Measurements from ENCODE around the gene ANKFY1.

The ANKFY1 gene

GRCh38 chr17:4250887-4251286 is 12.9 kb downstream of the ANKFY1 start:
- Histone ChIP-seq H3K36me3 (ENCODE audit: insufficient read depth, low read depth, low read length) (no peaks in the 10 kb centered on the region), H3K27me3 (ENCODE audit: insufficient read depth, low read length) (no peaks in the 10 kb centered on the region), H3K4me3 (ENCODE audit: low read length) (no peak overlapping the region), H3K9ac (ENCODE audit: low read depth, low read length) (no peak overlapping the region), H3K27ac (ENCODE audit: low read length) (no peak overlapping the region), H3K9me3 (ENCODE audit: insufficient read depth, low read depth, low read length) (no peaks in the 10 kb centered on the region), H3K4me1 (ENCODE audit: insufficient read depth, low read length) (peaks cover 12% of the 10 kb centered on the region)

- H3K4me3 ChIP-seq (ENCODE audit: low read length), result no peak overlapping the region
- H3K9me3 ChIP-seq (ENCODE audit: insufficient read depth, low read depth, low read length), result no peaks in the 10 kb centered on the region
- peaks cover 12% of the 10 kb centered on the region for H3K4me1 ChIP-seq (ENCODE audit: insufficient read depth, low read length)
- H3K36me3 ChIP-seq (ENCODE audit: insufficient read depth, low read depth, low read length), result no peaks in the 10 kb centered on the region
- no peaks in the 10 kb centered on the region for H3K27me3 ChIP-seq (ENCODE audit: insufficient read depth, low read length)
- H3K27ac ChIP-seq (ENCODE audit: low read length), result no peak overlapping the region
- H3K9ac ChIP-seq (ENCODE audit: low read depth, low read length), result no peak overlapping the region
Observed at GRCh38 chr17:4249452-4250029, 14.2 kb downstream of the ANKFY1 start.

DNA sequence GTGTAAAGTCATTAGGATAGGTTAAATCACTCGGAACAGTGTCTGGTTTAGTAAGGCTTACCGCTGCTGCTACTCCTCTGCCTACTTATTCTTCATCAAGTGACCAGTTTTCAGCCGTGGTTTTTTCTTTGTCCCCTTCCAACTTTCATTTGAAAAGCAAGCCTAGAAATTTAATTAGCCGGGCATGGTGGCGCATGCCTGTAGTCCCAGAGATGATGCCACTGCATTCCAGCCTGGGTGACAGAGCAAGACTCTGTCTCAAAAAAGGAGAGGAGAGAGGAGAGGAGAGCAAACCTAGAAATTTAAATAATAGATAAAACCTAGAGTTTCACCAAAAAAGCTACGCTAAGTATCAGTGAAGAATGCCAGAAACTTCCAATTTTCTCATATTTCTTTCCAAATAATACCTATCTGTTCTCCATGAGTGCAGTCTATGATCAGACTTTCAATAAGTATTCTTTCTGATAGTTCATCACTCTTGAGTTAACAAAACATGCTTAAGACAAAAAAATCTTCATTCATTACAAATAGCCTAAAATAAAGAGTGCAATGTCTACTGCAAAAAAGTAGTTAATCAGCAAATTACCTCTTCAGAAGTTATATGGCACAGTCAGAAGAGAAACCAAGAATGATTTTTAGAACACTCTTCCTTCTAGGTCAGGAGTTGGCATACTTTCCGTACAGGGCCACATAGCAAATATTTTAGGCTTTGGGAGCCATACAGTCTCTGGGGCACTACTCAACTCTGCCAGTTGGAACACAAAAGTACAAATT is 15.1 kb downstream of the ANKFY1 start:
- H3K9ac ChIP-seq (ENCODE audit: low read depth, low read length), result no peak overlapping the region
- peaks cover 12% of the 10 kb centered on the region for H3K4me1 ChIP-seq (ENCODE audit: insufficient read depth, low read length)
- no peak overlapping the region for H3K27ac ChIP-seq (ENCODE audit: low read length)

GRCh38 chr17:4247971-4248388 is 15.8 kb downstream of the ANKFY1 start:
- Histone ChIP-seq H3K4me3 (ENCODE audit: low read length) (no peak overlapping the region), H3K4me1 (ENCODE audit: insufficient read depth, low read length) (peaks cover 12% of the 10 kb centered on the region), H3K27ac (ENCODE audit: low read length) (no peak overlapping the region), H3K9ac (ENCODE audit: low read depth, low read length) (no peak overlapping the region), H3K36me3 (ENCODE audit: insufficient read depth, low read depth, low read length) (no peaks in the 10 kb centered on the region), H3K27me3 (ENCODE audit: insufficient read depth, low read length) (no peaks in the 10 kb centered on the region), H3K9me3 (ENCODE audit: insufficient read depth, low read depth, low read length) (no peaks in the 10 kb centered on the region)

More for the DNA sequence above, 15.1 kb downstream of the ANKFY1 start:
- H3K27me3 ChIP-seq (ENCODE audit: insufficient read depth, low read length), result no peaks in the 10 kb centered on the region
- H3K4me3 ChIP-seq (ENCODE audit: low read length), result no peak overlapping the region
- no peaks in the 10 kb centered on the region for H3K36me3 ChIP-seq (ENCODE audit: insufficient read depth, low read depth, low read length)
- H3K9me3 ChIP-seq (ENCODE audit: insufficient read depth, low read depth, low read length), result no peaks in the 10 kb centered on the region

GRCh38 chr17:4247361-4247970 is 16.3 kb downstream of the ANKFY1 start:
- no peak overlapping the region for H3K4me3 ChIP-seq (ENCODE audit: low read length)
- H3K4me1 ChIP-seq (ENCODE audit: insufficient read depth, low read length), result peaks cover 12% of the 10 kb centered on the region
- no peaks in the 10 kb centered on the region for H3K27me3 ChIP-seq (ENCODE audit: insufficient read depth, low read length)
- no peak overlapping the region for H3K9ac ChIP-seq (ENCODE audit: low read depth, low read length)
- H3K27ac ChIP-seq (ENCODE audit: low read length), result no peak overlapping the region
- no peaks in the 10 kb centered on the region for H3K36me3 ChIP-seq (ENCODE audit: insufficient read depth, low read depth, low read length)
- no peaks in the 10 kb centered on the region for H3K9me3 ChIP-seq (ENCODE audit: insufficient read depth, low read depth, low read length)

DNA sequence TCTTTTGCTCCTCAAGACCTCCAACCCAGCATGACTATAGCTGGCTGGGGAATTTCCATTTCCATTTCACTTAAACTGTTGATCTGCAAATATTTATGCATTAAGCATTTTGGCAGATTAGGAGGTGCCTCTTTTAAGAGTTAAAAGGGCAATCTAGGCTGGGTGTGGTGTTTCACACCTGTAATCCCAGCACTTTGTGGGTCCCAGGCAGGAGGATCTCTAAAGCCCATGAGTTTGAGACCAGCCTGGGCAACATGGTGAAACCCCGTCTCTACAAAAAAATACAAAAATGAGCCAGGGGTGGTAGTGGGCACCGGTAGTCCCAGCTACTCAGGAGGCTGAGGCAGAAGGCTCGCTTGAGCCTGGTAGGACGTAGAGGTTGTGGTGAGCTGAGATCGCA is 17.1 kb downstream of the ANKFY1 start:
- H3K9me3 ChIP-seq (ENCODE audit: insufficient read depth, low read depth, low read length), result no peaks in the 10 kb centered on the region
- H3K27me3 ChIP-seq (ENCODE audit: insufficient read depth, low read length), result no peaks in the 10 kb centered on the region
- no peak overlapping the region for H3K4me3 ChIP-seq (ENCODE audit: low read length)
- H3K4me1 ChIP-seq (ENCODE audit: insufficient read depth, low read length), result peaks cover 12% of the 10 kb centered on the region
- peaks cover 7% of the 10 kb centered on the region; the same call in 1 of the 2 replicates for H3K36me3 ChIP-seq (ENCODE audit: insufficient read depth, low read depth, low read length)
- no peak overlapping the region for H3K27ac ChIP-seq (ENCODE audit: low read length)
- H3K9ac ChIP-seq (ENCODE audit: low read depth, low read length), result no peak overlapping the region

GRCh38 chr17:4241535-4241934 is 22.2 kb downstream of the ANKFY1 start:
- Histone ChIP-seq H3K36me3 (ENCODE audit: insufficient read depth, low read depth, low read length) (peaks cover 36% of the 10 kb centered on the region), H3K4me1 (ENCODE audit: insufficient read depth, low read length) (no peaks in the 10 kb centered on the region), H3K9me3 (ENCODE audit: insufficient read depth, low read depth, low read length) (no peaks in the 10 kb centered on the region), H3K27ac (ENCODE audit: low read length) (no peak overlapping the region), H3K9ac (ENCODE audit: low read depth, low read length) (no peak overlapping the region), H3K4me3 (ENCODE audit: low read length) (no peak overlapping the region), H3K27me3 (ENCODE audit: insufficient read depth, low read length) (no peaks in the 10 kb centered on the region)

- Histone ChIP-seq H3K4me3 (ENCODE audit: low read length) (no peak overlapping the region), H3K27me3 (ENCODE audit: insufficient read depth, low read length) (no peaks in the 10 kb centered on the region), H3K9ac (ENCODE audit: low read depth, low read length) (no peak overlapping the region), H3K36me3 (ENCODE audit: insufficient read depth, low read depth, low read length) (peaks cover 77% of the 10 kb centered on the region), H3K27ac (ENCODE audit: low read length) (no peak overlapping the region), H3K4me1 (ENCODE audit: insufficient read depth, low read length) (no peaks in the 10 kb centered on the region), H3K9me3 (ENCODE audit: insufficient read depth, low read depth, low read length) (no peaks in the 10 kb centered on the region)
Observed at GRCh38 chr17:4236456-4236855, 27.3 kb downstream of the ANKFY1 start.

GRCh38 chr17:4235372-4236279 is 28.2 kb downstream of the ANKFY1 start:
- Histone ChIP-seq H3K27me3 (ENCODE audit: insufficient read depth, low read length) (no peaks in the 10 kb centered on the region), H3K4me3 (ENCODE audit: low read length) (no peak overlapping the region), H3K9me3 (ENCODE audit: insufficient read depth, low read depth, low read length) (no peaks in the 10 kb centered on the region), H3K9ac (ENCODE audit: low read depth, low read length) (no peak overlapping the region), H3K4me1 (ENCODE audit: insufficient read depth, low read length) (no peaks in the 10 kb centered on the region), H3K27ac (ENCODE audit: low read length) (no peak overlapping the region), H3K36me3 (ENCODE audit: insufficient read depth, low read depth, low read length) (peaks cover 78% of the 10 kb centered on the region)

DNA sequence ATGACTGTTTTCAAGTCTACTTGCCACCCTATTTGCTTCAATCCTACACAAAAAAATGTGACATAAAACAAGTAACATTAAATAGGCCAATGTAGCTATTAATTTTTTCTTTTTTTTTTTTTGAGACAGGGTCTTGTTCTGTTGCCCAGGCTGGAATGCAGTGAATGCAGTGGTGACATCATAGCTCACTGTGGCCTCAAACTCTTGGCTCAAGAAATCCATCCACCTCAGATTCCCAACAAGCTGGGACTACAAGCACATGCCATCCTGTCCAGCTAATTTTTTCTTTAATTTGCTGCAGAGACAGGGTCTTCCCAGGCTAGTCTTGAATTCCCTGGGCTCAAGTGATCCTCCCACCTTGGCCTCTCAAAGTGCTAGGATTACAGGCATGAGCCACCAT is 29.4 kb downstream of the ANKFY1 start:
- Histone ChIP-seq H3K27me3 (ENCODE audit: insufficient read depth, low read length) (no peaks in the 10 kb centered on the region), H3K36me3 (ENCODE audit: insufficient read depth, low read depth, low read length) (peaks cover 79% of the 10 kb centered on the region), H3K9me3 (ENCODE audit: insufficient read depth, low read depth, low read length) (no peaks in the 10 kb centered on the region), H3K9ac (ENCODE audit: low read depth, low read length) (no peak overlapping the region), H3K4me3 (ENCODE audit: low read length) (no peak overlapping the region), H3K27ac (ENCODE audit: low read length) (no peak overlapping the region), H3K4me1 (ENCODE audit: insufficient read depth, low read length) (peaks cover 4% of the 10 kb centered on the region; the same call in 1 of the 2 replicates)

- peaks cover 4% of the 10 kb centered on the region; the same call in 1 of the 2 replicates for H3K4me1 ChIP-seq (ENCODE audit: insufficient read depth, low read length)
- no peaks in the 10 kb centered on the region for H3K9me3 ChIP-seq (ENCODE audit: insufficient read depth, low read depth, low read length)
- no peak overlapping the region for H3K27ac ChIP-seq (ENCODE audit: low read length)
- no peak overlapping the region for H3K9ac ChIP-seq (ENCODE audit: low read depth, low read length)
- no peak overlapping the region for H3K4me3 ChIP-seq (ENCODE audit: low read length)
- peaks cover 75% of the 10 kb centered on the region for H3K36me3 ChIP-seq (ENCODE audit: insufficient read depth, low read depth, low read length)
- H3K27me3 ChIP-seq (ENCODE audit: insufficient read depth, low read length), result no peaks in the 10 kb centered on the region
Observed at GRCh38 chr17:4233668-4234258, 30.0 kb downstream of the ANKFY1 start.

Data from iPS-20b (cell line).